ENCODE data around the gene SLC39A8. TPM values are rescaled to one million over a fixed set of nuclear protein-coding genes. Genes with fewer than 3 reads are reported as not detected.
A peak's percentile ranks its signal among the peaks of the same experiment; 100 is the strongest.

Gene SLC39A8
- total RNA-seq, 1 donor from 2014 or later = 211 TPM

DNA sequence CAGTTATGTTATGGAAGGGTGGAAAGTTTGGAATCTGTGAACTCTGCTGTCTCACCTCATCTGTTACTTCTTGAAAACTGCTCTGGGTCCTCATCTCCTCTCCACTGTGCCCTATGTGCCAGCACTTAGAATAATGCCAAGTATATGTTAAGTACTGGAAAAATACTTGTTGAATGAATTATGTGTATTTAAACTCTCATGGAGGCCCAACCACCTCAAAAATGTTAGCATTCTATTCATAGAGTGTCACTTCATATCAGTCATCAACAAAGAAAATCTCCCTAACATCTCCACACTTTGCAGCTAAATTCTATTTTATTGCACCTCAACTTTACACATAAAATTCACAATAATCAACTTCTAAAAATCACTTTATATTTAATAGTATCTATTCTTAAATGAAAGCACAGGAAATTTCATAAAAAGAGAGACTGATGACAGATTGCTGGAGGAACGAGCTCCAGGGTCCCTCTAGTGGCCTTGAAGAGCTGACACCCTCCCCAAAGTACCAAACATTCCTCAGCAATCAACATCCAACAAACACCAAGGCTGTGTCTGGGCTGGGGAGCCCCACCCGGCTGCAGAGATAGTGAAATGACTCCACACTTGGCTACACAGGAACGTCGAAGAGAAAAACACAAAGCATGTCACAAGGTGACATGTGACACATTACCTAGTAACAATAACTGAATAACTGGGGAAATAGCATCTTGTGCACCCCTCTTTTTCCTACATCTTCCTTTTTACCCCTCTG, 45.8 kb downstream of the SLC39A8 start:
- H3K27me3 Mint-ChIP-seq (ENCODE audit: unreplicated experiment) = no peaks in the 10 kb centered on the region
- peaks cover 36% of the 10 kb centered on the region for H3K36me3 Mint-ChIP-seq (ENCODE audit: low read depth, unreplicated experiment)
- TF ChIP-seq CTCF (IDR thresholded peaks at IDR 0.05; ENCODE audit: unreplicated experiment) = peak; percentile 67
- peak; percentile 27 for DNase-seq (ENCODE audit: low spot score)
- H3K27ac Mint-ChIP-seq (ENCODE audit: unreplicated experiment) = peak overlapping the region; percentile 21
- H3K9me3 Mint-ChIP-seq (ENCODE audit: unreplicated experiment) = no peaks in the 10 kb centered on the region
- no peak overlapping the region for H3K4me3 Mint-ChIP-seq (ENCODE audit: unreplicated experiment)
- peaks cover 6% of the 10 kb centered on the region for H3K4me1 Mint-ChIP-seq (ENCODE audit: unreplicated experiment)

DNA sequence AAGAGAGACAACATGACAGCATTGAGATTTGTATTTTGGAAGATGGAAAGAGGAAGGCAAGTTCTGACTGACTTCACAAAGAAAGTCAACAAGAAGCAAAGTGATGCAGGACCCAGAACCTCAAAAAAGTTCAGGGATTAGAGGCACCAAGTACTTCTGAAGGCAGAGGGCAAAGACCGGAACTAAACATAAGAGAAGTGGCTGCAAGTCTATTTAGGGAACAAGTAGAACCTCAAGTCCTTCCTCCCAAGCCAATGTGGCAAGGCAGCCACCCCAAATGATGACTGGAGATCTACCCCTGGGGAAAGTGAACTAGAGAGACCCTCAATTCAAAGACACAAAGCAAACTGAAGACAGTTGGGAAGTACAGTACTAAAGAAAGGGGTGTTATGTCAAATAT, 46.6 kb downstream of the SLC39A8 start:
- Mint-ChIP-seq H3K4me1 (ENCODE audit: unreplicated experiment) (peaks cover 6% of the 10 kb centered on the region), H3K27ac (ENCODE audit: unreplicated experiment) (peak overlapping the region; percentile 45), H3K36me3 (ENCODE audit: low read depth, unreplicated experiment) (peaks cover 36% of the 10 kb centered on the region), H3K9me3 (ENCODE audit: unreplicated experiment) (no peaks in the 10 kb centered on the region), H3K4me3 (ENCODE audit: unreplicated experiment) (no peak overlapping the region), H3K27me3 (ENCODE audit: unreplicated experiment) (no peaks in the 10 kb centered on the region)
- no peak for TF ChIP-seq CTCF (IDR thresholded peaks at IDR 0.05; ENCODE audit: unreplicated experiment)
- DNase-seq (ENCODE audit: low spot score) = no peak

DNA sequence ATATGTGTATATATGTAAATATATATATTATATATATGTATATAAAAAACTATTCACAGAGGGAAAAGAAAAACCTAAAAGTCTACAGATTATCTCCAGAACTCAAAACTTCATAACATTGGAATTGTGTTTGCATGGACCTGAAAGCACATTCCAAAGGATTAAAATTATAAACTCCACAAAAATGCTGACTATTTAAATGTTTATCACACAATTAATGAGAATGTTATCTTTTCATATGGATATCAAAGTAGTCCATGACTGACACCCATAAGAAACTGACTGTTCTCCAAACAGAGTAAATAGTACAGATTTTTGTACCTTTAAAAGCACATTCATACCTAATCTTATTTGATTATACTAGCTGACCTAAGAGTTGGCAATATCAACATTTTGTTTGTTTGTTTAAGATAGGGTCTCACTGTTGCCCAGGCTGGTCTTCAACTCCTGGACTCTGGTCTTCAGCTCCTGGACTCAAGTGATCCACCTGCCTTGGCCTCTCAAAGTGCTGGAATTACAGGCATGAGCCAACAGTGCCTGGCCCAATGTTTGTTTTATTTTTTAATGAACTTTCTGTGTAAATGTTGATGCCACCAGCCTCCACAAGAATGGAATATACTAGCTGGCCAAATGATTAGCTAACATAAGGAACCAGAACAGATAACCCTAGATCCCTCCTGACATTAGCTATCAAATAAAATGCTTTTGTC, 50.0 kb downstream of the SLC39A8 start:
- Mint-ChIP-seq H3K4me1 (ENCODE audit: unreplicated experiment) (peaks cover 23% of the 10 kb centered on the region), H3K4me3 (ENCODE audit: unreplicated experiment) (no peak overlapping the region), H3K9me3 (ENCODE audit: unreplicated experiment) (no peaks in the 10 kb centered on the region), H3K27ac (ENCODE audit: unreplicated experiment) (no peak overlapping the region), H3K36me3 (ENCODE audit: low read depth, unreplicated experiment) (peaks cover 53% of the 10 kb centered on the region), H3K27me3 (ENCODE audit: unreplicated experiment) (peaks cover 3% of the 10 kb centered on the region)
- no peak for TF ChIP-seq CTCF (IDR thresholded peaks at IDR 0.05; ENCODE audit: unreplicated experiment)
- no peak for DNase-seq (ENCODE audit: low spot score)

DNA sequence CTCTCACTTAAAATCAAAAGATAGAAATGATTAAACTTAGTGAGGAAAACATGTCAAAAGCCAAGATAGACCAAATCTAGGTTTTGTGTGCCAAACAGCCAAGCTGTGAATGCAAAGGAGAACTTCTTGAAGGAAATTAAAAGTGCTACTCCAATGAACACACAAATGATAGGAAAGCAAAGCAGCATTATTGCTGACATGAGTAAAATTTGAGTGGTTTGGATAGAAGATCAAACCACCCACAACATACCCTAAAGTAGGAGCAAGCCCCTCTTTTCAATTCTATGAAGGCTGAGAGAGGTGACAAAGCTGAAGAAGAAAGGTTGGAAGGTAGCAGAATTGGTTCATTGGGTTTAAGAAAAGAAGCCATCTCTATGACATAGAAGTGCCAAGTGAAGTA, 56.8 kb downstream of the SLC39A8 start:
- no peaks in the 10 kb centered on the region for H3K9me3 Mint-ChIP-seq (ENCODE audit: unreplicated experiment)
- peaks cover 3% of the 10 kb centered on the region for H3K27me3 Mint-ChIP-seq (ENCODE audit: unreplicated experiment)
- H3K4me3 Mint-ChIP-seq (ENCODE audit: unreplicated experiment) = peak overlapping the region; percentile 63
- peaks cover 52% of the 10 kb centered on the region for H3K36me3 Mint-ChIP-seq (ENCODE audit: low read depth, unreplicated experiment)
- peaks cover 17% of the 10 kb centered on the region for H3K4me1 Mint-ChIP-seq (ENCODE audit: unreplicated experiment)
- DNase-seq (ENCODE audit: low spot score) = no peak
- H3K27ac Mint-ChIP-seq (ENCODE audit: unreplicated experiment) = no peak overlapping the region
- no peak for TF ChIP-seq CTCF (IDR thresholded peaks at IDR 0.05; ENCODE audit: unreplicated experiment)

DNA sequence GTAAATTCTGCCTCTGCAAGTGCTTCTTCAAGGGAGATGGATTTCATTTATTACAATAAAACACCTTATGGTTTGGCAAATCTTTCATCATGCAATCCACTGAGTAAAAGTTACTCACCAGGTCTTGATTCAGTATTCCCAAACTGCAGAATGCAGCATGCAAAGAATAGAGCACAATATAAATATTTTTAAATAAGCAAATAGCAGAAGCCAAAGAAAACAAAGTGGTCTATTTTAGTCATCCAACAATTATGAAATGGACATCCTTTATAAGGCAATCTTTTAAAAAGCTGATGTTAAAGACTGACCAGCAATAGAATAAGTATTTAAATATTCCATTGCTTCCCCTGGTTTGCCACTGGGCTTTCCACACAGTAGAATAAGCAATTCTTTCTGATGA, 59.5 kb downstream of the SLC39A8 start:
- Mint-ChIP-seq H3K36me3 (ENCODE audit: low read depth, unreplicated experiment) (peaks cover 51% of the 10 kb centered on the region), H3K27me3 (ENCODE audit: unreplicated experiment) (no peaks in the 10 kb centered on the region), H3K9me3 (ENCODE audit: unreplicated experiment) (no peaks in the 10 kb centered on the region), H3K4me3 (ENCODE audit: unreplicated experiment) (no peak overlapping the region), H3K27ac (ENCODE audit: unreplicated experiment) (no peak overlapping the region), H3K4me1 (ENCODE audit: unreplicated experiment) (peaks cover 3% of the 10 kb centered on the region)
- no peak for DNase-seq (ENCODE audit: low spot score)
- TF ChIP-seq CTCF (IDR thresholded peaks at IDR 0.05; ENCODE audit: unreplicated experiment) = no peak

All from endothelial cell (in vitro differentiated cells).